Esophagus squamous epithelium (tissue), 5 donors: ENCODE measurements around the gene TCAP. TPM values are rescaled to one million over a fixed set of nuclear protein-coding genes. Genes with fewer than 3 reads are reported as not detected.

ENCODE experiments used
- DNase-seq: peaks from one replicate; lab custom pipeline; 2025; lab: John Stamatoyannopoulos, UW
- H3K27ac ChIP-seq, 4 donors: fragments of 200-600 bp; sonication (generic); one replicate each; pipeline ENCODE4 v1.5.1; 2016 to 2019; ENCODE audit warnings: mild to moderate bottlenecking in 1 of 4
- H3K27me3 ChIP-seq, 4 donors: fragments of 200-600 bp; sonication (generic); 1 replicate in 3 of 4; 2 replicates in 1 of 4; pipeline versions ENCODE4 v1.5.1 to v1.6.0; 2017 to 2021; ENCODE audit warnings: antibody characterized with exemption in 1 of 4
- H3K36me3 ChIP-seq, 3 donors: fragments of 200-600 bp; sonication (generic); one replicate each; pipeline ENCODE4 v1.5.1; 2016 to 2019
- H3K4me1 ChIP-seq, 3 donors: fragments of 200-600 bp; sonication (generic); one replicate each; pipeline ENCODE4 v1.5.1; 2017 to 2019
- H3K4me3 ChIP-seq, 4 donors: fragments of 200-600 bp; sonication (generic); 1 replicate in 3 of 4; 2 replicates in 1 of 4; pipeline ENCODE4 v1.5.1; 2016 to 2019; ENCODE audit warnings: mild to moderate bottlenecking in 2 of 4, moderate library complexity in 1 of 4
- H3K9me3 ChIP-seq, 3 donors: fragments of 200-600 bp; sonication (generic); one replicate each; pipeline ENCODE4 v1.5.1; 2016 to 2019
- CTCF ChIP-seq, 6 experiments: fragments of 450-650 bp in 4 of 6; fragments of 200-600 bp in 2 of 6; sonication (generic) in 2 of 6; IDR thresholded peaks; one replicate each; pipeline ENCODE4 v1.5.1; 2016 to 2019; ENCODE audit warnings: antibody characterized with exemption in 6 of 6, mild to moderate bottlenecking in 4 of 6, moderate library complexity in 4 of 6
- POLR2A ChIP-seq, 4 donors: fragments of 450-650 bp; IDR thresholded peaks; one replicate each; pipeline ENCODE4 v1.6.1; 2017; ENCODE audit warnings: antibody characterized with exemption in 4 of 4, mild to moderate bottlenecking in 4 of 4, moderate library complexity in 3 of 4
- WGBS, 2 donors: methylation state at CpG; one replicate each; pipeline ENCODE4 v1.1.5; 2018; 5-methylcytosine and 5-hydroxymethylcytosine counted together
- intact Hi-C: fragments of 100-400 bp; cut with DNase I; formaldehyde crosslinking; loops from one replicate; pipeline ENCODE4 v1.15.0; 2022
- total RNA-seq, 4 donors: library from RNA; depleted of rRNA; stranded (reverse); fragments of >200 nt; gene quantifications; one replicate each; pipeline ENCODE4 v1.1.0, GENCODE V29; 2016
- donor health status: DM: yes; HTN: yes; CAD: no.

TCAP gene
- total RNA-seq, 4 donors from 2014 or later, result 0.11 to 0.57 (median 0.29) TPM

- H3K36me3 ChIP-seq, result peaks cover 0 to 17% (median 0%) of the 10 kb centered on the region in 3 donors
- WGBS, 2 donors, result 92% methylated on average over 7 of the region's 7 CpGs
- H3K4me1 ChIP-seq, result peaks cover 36 to 83% (median 53%) of the 10 kb centered on the region in 3 donors
- H3K4me3 ChIP-seq, result peak overlapping the region in 3 of 4 donors; percentile 78 to 93 (median 87)
- H3K27ac ChIP-seq, result no peak overlapping the region
- no peaks in the 10 kb centered on the region for H3K9me3 ChIP-seq
- no peak for TF ChIP-seq CTCF (IDR thresholded peaks at IDR 0.05)
- no peak for TF ChIP-seq POLR2A (IDR thresholded peaks at IDR 0.05)
- intact Hi-C loops, result no loop called here
- no peak for DNase-seq
- H3K27me3 ChIP-seq, result no peaks in the 10 kb centered on the region
Observed at GRCh38 chr17:39638317-39638716, 26.8 kb upstream of the TCAP start.

GRCh38 chr17:39639043-39639442 is 26.1 kb upstream of the TCAP start:
- no peak overlapping the region for H3K4me3 ChIP-seq
- peaks cover 0 to 17% (median 0%) of the 10 kb centered on the region in 3 donors for H3K36me3 ChIP-seq
- no peak for DNase-seq
- H3K27me3 ChIP-seq, result no peaks in the 10 kb centered on the region
- WGBS, 2 donors, result 84 to 92% methylated on average over 2 of the region's 2 CpGs
- no peak overlapping the region for H3K27ac ChIP-seq
- H3K4me1 ChIP-seq, result peaks cover 43 to 91% (median 56%) of the 10 kb centered on the region in 3 donors
- TF ChIP-seq POLR2A (IDR thresholded peaks at IDR 0.05) (no peak), CTCF (IDR thresholded peaks at IDR 0.05) (no peak)
- no peaks in the 10 kb centered on the region for H3K9me3 ChIP-seq
- intact Hi-C loops, result no loop called here

GRCh38 chr17:39639566-39640458 is 25.3 kb upstream of the TCAP start:
- H3K27me3 ChIP-seq, result no peaks in the 10 kb centered on the region
- intact Hi-C loops, result no loop called here
- no peak overlapping the region for H3K4me3 ChIP-seq
- no peak overlapping the region for H3K27ac ChIP-seq
- peaks cover 44 to 91% (median 56%) of the 10 kb centered on the region in 3 donors for H3K4me1 ChIP-seq
- peaks cover 0 to 17% (median 0%) of the 10 kb centered on the region in 3 donors for H3K36me3 ChIP-seq
- WGBS, 2 donors, result 87 to 93% methylated on average over 5 to 10 of the region's 11 CpGs
- no peak for DNase-seq
- no peak for TF ChIP-seq POLR2A (IDR thresholded peaks at IDR 0.05)
- TF ChIP-seq CTCF (IDR thresholded peaks at IDR 0.05), result no peak
- H3K9me3 ChIP-seq, result no peaks in the 10 kb centered on the region

- Histone ChIP-seq H3K36me3 (peaks cover 0 to 24% (median 0%) of the 10 kb centered on the region in 3 donors), H3K9me3 (no peaks in the 10 kb centered on the region), H3K4me3 (no peak overlapping the region), H3K4me1 (peaks cover 44 to 91% (median 56%) of the 10 kb centered on the region in 3 donors), H3K27ac (no peak overlapping the region), H3K27me3 (no peaks in the 10 kb centered on the region)
- intact Hi-C loops, result no loop called here
- 30 to 43% methylated on average over 3 to 4 of the region's 4 CpGs for WGBS, 2 donors
- no peak for TF ChIP-seq POLR2A (IDR thresholded peaks at IDR 0.05)
- no peak for TF ChIP-seq CTCF (IDR thresholded peaks at IDR 0.05)
- no peak for DNase-seq
Observed at GRCh38 chr17:39640591-39641031, 24.5 kb upstream of the TCAP start.

- peaks cover 0 to 24% (median 0%) of the 10 kb centered on the region in 3 donors for H3K36me3 ChIP-seq
- intact Hi-C loops, result no loop called here
- H3K9me3 ChIP-seq, result no peaks in the 10 kb centered on the region
- no peak overlapping the region for H3K27ac ChIP-seq
- TF ChIP-seq CTCF (IDR thresholded peaks at IDR 0.05), result no peak
- TF ChIP-seq POLR2A (IDR thresholded peaks at IDR 0.05), result no peak
- H3K4me3 ChIP-seq, result no peak overlapping the region
- no peaks in the 10 kb centered on the region for H3K27me3 ChIP-seq
- DNase-seq, result no peak
- peaks cover 44 to 87% (median 56%) of the 10 kb centered on the region in 3 donors for H3K4me1 ChIP-seq
- 80 to 100% methylated on average over 1 to 4 of the region's 4 CpGs for WGBS, 2 donors
Observed at GRCh38 chr17:39641097-39641496, 24.1 kb upstream of the TCAP start.
